Panc1 (cell line): ENCODE data around the gene DNAH7. TPM values are rescaled to one million over a fixed set of nuclear protein-coding genes. Genes with fewer than 3 reads are reported as not detected.

Experiments
- ATAC-seq: fragments of 200-7000 bp; cut with Tn5 transposase; 2 replicates; pipeline ENCODE4 v1.9.1; 2020; ENCODE audit warnings: mild to moderate bottlenecking, moderate library complexity
- BruUV-seq: library from RNA; stranded (reverse); fragments of 400-500 nt; replicated peaks from 2 replicates; lab custom pipeline; 2021; lab: Mats Ljungman, UMichigan
- CTCF ChIA-PET: fragments of 300-600 bp; sonication (Branson Sonifier 250); formaldehyde crosslinking; loops from one replicate; lab custom pipeline; 2022; ENCODE audit warnings: antibody characterized with exemption; lab: Charles Lee
- POLR2A ChIA-PET: fragments of 300-600 bp; sonication (Branson Sonifier 250); formaldehyde crosslinking; loops from one replicate; lab custom pipeline; 2022; ENCODE audit warnings: antibody characterized with exemption; lab: Charles Lee
- DNase-seq: peaks from one replicate; pipeline ENCODE4 v3.0.0-alpha.2; 2010; ENCODE audit warnings: low read depth, low spot score
- H3K27ac ChIP-seq: 2 replicates; pipeline ENCODE4 v1.5.1; 2011; ENCODE audit warnings: mild to moderate bottlenecking, low read length, inconsistent platforms
- H3K27me3 ChIP-seq: fragments of 200-500 bp; sonication (Bioruptor generic); 2 replicates; pipeline ENCODE4 v1.6.0; 2014; ENCODE audit warnings: low read length, inconsistent platforms; ENCODE audit not compliant: control insufficient read depth, insufficient read depth
- H3K36me3 ChIP-seq: fragments of 200-500 bp; sonication (Bioruptor generic); 2 replicates; pipeline ENCODE4 v1.5.1; 2014; ENCODE audit warnings: inconsistent platforms, mild to moderate bottlenecking, low read length, moderate library complexity; ENCODE audit not compliant: control insufficient read depth, insufficient read depth
- H3K4me1 ChIP-seq: 2 replicates; pipeline ENCODE4 v1.5.1; 2011; ENCODE audit warnings: inconsistent platforms, mild to moderate bottlenecking, low read length, moderate library complexity; ENCODE audit not compliant: control insufficient read depth, insufficient read depth
- H3K4me3 ChIP-seq, 2 experiments: 2 replicates each; pipeline ENCODE4 v1.5.1; 2011 to 2012; ENCODE audit warnings: low read depth in 2 of 2, low read length in 2 of 2, mild to moderate bottlenecking in 2 of 2, inconsistent platforms in 1 of 2, moderate library complexity in 1 of 2
- H3K9me3 ChIP-seq: fragments of 200-500 bp; sonication (Bioruptor generic); 2 replicates; pipeline ENCODE4 v1.5.1; 2014; ENCODE audit warnings: low read depth, mild to moderate bottlenecking, inconsistent platforms, low read length, moderate library complexity; ENCODE audit not compliant: control insufficient read depth, insufficient read depth
- POLR2AphosphoS5 ChIP-seq: IDR thresholded peaks from 2 replicates; pipeline ENCODE4 v1.6.1; 2012; ENCODE audit warnings: mild to moderate bottlenecking, low read depth, low read length, moderate library complexity
- SIN3A ChIP-seq: IDR thresholded peaks from 2 replicates; pipeline ENCODE4 v1.6.1; 2012; ENCODE audit warnings: low read depth, mild to moderate bottlenecking, low read length, moderate library complexity, borderline replicate concordance; ENCODE audit not compliant: insufficient read depth
- TCF7L2 ChIP-seq: IDR thresholded peaks from 2 replicates; pipeline ENCODE4 v1.6.1; 2011; ENCODE audit warnings: mild to moderate bottlenecking, low read depth, low read length, inconsistent platforms
- in situ Hi-C: cut with HindIII; loops from 2 replicates; pipeline ENCODE4 v1.10.0; 2016; ENCODE audit warnings: low sequenced_read_pairs, low pct_unique_long_range_greater_than_20kb
- intact Hi-C: fragments of 100-400 bp; cut with micrococcal nuclease; formaldehyde crosslinking; loops from one replicate; pipeline ENCODE4 v1.10.0; 2022; ENCODE audit not compliant: unreplicated experiment
- total RNA-seq: library from RNA; stranded (reverse); gene quantifications from one replicate; pipeline ENCODE4 v1.2.1, GENCODE V29; 2021; ENCODE audit not compliant: unreplicated experiment
- TF ChIP-seq, protein P1 (sequence below), 2 experiments: IDR thresholded peaks; 2 replicates each; pipeline ENCODE4 v1.6.1; 2011 to 2012; ENCODE audit warnings: low read depth in 2 of 2, control low read depth in 1 of 2, low read length in 1 of 2, mild to moderate bottlenecking in 1 of 2, moderate library complexity in 1 of 2; ENCODE audit not compliant: insufficient read depth in 1 of 2
- TF ChIP-seq, protein P2 (sequence below): fragments of 450-650 bp; IDR thresholded peaks from 2 replicates; pipeline ENCODE4 v1.5.1; 2017; ENCODE audit warnings: mild to moderate bottlenecking

Gene DNAH7
- total RNA-seq, 1 experiment from 2014 or later, result 0.98 TPM

DNA sequence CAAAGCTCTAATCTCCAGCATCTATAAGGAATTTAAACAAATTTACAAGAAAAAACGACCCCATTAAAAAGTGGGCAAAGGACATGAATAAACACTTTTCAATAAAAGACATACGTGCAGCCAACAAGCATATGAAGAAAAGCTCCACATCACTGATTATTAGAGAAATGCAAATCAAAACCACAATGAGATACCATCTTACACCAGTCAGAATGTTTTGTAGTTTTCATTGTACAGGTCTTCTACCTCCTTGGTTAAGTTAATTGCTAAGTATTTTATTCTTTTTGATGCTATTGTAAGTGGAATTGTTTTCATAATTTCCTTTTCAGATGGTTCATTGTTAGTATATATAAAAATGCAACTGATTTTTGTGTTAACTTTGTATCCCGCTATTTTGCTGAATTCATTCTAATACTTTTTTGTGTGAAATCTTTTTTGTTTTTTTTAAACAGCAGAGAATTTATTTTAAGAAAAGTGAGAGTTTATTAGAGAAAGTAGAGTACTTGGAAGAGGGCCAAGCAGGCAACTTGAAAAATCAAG, 370.9 kb downstream of the DNAH7 start:
- BruUV-seq, result no TSS peak
- no peak for DNase-seq
- TF ChIP-seq, protein P1, sequence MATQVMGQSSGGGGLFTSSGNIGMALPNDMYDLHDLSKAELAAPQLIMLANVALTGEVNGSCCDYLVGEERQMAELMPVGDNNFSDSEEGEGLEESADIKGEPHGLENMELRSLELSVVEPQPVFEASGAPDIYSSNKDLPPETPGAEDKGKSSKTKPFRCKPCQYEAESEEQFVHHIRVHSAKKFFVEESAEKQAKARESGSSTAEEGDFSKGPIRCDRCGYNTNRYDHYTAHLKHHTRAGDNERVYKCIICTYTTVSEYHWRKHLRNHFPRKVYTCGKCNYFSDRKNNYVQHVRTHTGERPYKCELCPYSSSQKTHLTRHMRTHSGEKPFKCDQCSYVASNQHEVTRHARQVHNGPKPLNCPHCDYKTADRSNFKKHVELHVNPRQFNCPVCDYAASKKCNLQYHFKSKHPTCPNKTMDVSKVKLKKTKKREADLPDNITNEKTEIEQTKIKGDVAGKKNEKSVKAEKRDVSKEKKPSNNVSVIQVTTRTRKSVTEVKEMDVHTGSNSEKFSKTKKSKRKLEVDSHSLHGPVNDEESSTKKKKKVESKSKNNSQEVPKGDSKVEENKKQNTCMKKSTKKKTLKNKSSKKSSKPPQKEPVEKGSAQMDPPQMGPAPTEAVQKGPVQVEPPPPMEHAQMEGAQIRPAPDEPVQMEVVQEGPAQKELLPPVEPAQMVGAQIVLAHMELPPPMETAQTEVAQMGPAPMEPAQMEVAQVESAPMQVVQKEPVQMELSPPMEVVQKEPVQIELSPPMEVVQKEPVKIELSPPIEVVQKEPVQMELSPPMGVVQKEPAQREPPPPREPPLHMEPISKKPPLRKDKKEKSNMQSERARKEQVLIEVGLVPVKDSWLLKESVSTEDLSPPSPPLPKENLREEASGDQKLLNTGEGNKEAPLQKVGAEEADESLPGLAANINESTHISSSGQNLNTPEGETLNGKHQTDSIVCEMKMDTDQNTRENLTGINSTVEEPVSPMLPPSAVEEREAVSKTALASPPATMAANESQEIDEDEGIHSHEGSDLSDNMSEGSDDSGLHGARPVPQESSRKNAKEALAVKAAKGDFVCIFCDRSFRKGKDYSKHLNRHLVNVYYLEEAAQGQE (IDR thresholded peaks at IDR 0.05; ENCODE audit: insufficient read depth in 1 of 2, low read depth in 2 of 2, low read length in 1 of 2), result no peak
- no peak for TF ChIP-seq POLR2AphosphoS5
- TF ChIP-seq SIN3A, result no peak
- TF ChIP-seq, protein P2, sequence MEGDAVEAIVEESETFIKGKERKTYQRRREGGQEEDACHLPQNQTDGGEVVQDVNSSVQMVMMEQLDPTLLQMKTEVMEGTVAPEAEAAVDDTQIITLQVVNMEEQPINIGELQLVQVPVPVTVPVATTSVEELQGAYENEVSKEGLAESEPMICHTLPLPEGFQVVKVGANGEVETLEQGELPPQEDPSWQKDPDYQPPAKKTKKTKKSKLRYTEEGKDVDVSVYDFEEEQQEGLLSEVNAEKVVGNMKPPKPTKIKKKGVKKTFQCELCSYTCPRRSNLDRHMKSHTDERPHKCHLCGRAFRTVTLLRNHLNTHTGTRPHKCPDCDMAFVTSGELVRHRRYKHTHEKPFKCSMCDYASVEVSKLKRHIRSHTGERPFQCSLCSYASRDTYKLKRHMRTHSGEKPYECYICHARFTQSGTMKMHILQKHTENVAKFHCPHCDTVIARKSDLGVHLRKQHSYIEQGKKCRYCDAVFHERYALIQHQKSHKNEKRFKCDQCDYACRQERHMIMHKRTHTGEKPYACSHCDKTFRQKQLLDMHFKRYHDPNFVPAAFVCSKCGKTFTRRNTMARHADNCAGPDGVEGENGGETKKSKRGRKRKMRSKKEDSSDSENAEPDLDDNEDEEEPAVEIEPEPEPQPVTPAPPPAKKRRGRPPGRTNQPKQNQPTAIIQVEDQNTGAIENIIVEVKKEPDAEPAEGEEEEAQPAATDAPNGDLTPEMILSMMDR, result no peak
- no peak for TF ChIP-seq TCF7L2
- Histone ChIP-seq H3K27ac (no peak overlapping the region), H3K4me3 (no peak overlapping the region), H3K27me3 (no peaks in the 10 kb centered on the region), H3K36me3 (no peaks in the 10 kb centered on the region), H3K9me3 (peaks cover 8% of the 10 kb centered on the region; the same call in 1 of the 2 replicates), H3K4me1 (no peaks in the 10 kb centered on the region)
- POLR2A ChIA-PET, result no interaction called here
- ATAC-seq, result no peak
- intact Hi-C loops, result no loop called here
- in situ Hi-C loops, result no loop called here
- CTCF ChIA-PET, result no interaction called here

DNA sequence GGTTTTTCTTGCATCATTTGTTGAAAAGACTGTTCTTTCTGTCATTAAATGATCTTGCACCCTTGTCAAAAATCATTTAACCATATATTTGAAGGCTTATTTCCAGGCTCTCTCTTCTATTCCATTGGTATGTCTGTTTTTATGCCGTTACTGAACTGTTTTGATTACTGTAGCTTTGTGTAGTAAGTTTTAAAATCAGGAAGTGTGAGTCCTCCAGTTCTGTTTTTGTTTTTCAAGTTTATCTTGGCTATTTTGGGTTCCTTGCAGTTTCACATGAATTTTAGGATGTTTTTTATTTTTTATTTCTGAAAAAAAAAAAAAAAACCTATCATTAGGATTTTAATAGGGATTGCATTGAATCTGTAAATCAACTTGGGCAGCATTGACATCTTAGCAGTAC, 372.6 kb downstream of the DNAH7 start:
- Histone ChIP-seq H3K4me1 (no peaks in the 10 kb centered on the region), H3K27ac (no peak overlapping the region), H3K27me3 (no peaks in the 10 kb centered on the region), H3K36me3 (no peaks in the 10 kb centered on the region), H3K4me3 (no peak overlapping the region), H3K9me3 (peaks cover 8% of the 10 kb centered on the region; the same call in 1 of the 2 replicates)
- intact Hi-C loops, result no loop called here
- ChIA-PET CTCF (no interaction called here), POLR2A (no interaction called here)
- BruUV-seq, result no TSS peak
- TF ChIP-seq, protein P2, result no peak
- TF ChIP-seq TCF7L2 (no peak), SIN3A (no peak), POLR2AphosphoS5 (no peak)
- TF ChIP-seq, protein P1 (IDR thresholded peaks at IDR 0.05; ENCODE audit: insufficient read depth in 1 of 2, low read depth in 2 of 2, low read length in 1 of 2), result no peak
- in situ Hi-C loops, result no loop called here
- ATAC-seq, result no peak
- DNase-seq, result no peak
